Activated CD8-positive, alpha-beta memory T cell treated with anti-CD3 and anti-CD28 coated beads for 36 hours (primary cell): ENCODE measurements around the gene NXPH1. TPM values are rescaled to one million over a fixed set of nuclear protein-coding genes. Genes with fewer than 3 reads are reported as not detected.

Source experiments
- CTCF ChIA-PET: fragments of 350-600 bp; sonication (Branson Sonifier 250); formaldehyde crosslinking; loops from one replicate; lab custom pipeline; 2021; ENCODE audit warnings: antibody characterized with exemption; lab: Charles Lee
- POLR2A ChIA-PET: fragments of 350-600 bp; sonication (Branson Sonifier 250); formaldehyde crosslinking; loops from one replicate; lab custom pipeline; 2021; ENCODE audit warnings: antibody characterized with exemption; lab: Charles Lee
- total RNA-seq, 2 experiments: library from RNA; stranded (reverse); gene quantifications; one replicate each; pipeline ENCODE4 v1.2.3, GENCODE V29; 2021

NXPH1 gene
- total RNA-seq, 2 experiments from 2014 or later, result not detected

GRCh38 chr7:8491544-8492489 lies 58.4 kb downstream of the NXPH1 start:
- CTCF ChIA-PET, result no interaction called here

GRCh38 chr7:8499128-8499527 lies 65.7 kb downstream of the NXPH1 start:
- ChIA-PET CTCF (no interaction called here), POLR2A (no interaction called here)

More at GRCh38 chr7:8491544-8492489, 58.4 kb downstream of the NXPH1 start:
- POLR2A ChIA-PET, result no interaction called here

GRCh38 chr7:8500286-8500685 lies 66.9 kb downstream of the NXPH1 start:
- POLR2A ChIA-PET, result no interaction called here
- CTCF ChIA-PET, result no interaction called here

- POLR2A ChIA-PET, result no interaction called here
- CTCF ChIA-PET, result no interaction called here
Measured at GRCh38 chr7:8507566-8507965, 74.2 kb downstream of the NXPH1 start.

- CTCF ChIA-PET, result no interaction called here
- POLR2A ChIA-PET, result no interaction called here
Measured at GRCh38 chr7:8509621-8510020, 76.2 kb downstream of the NXPH1 start.

GRCh38 chr7:8511855-8512254 lies 78.4 kb downstream of the NXPH1 start:
- ChIA-PET CTCF (no interaction called here), POLR2A (no interaction called here)

- ChIA-PET POLR2A (no interaction called here), CTCF (no interaction called here)
Measured at GRCh38 chr7:8514781-8515519, 81.5 kb downstream of the NXPH1 start.

- POLR2A ChIA-PET, result no interaction called here
- CTCF ChIA-PET, result no interaction called here
Measured at GRCh38 chr7:8515640-8516185, 82.3 kb downstream of the NXPH1 start.

- ChIA-PET POLR2A (no interaction called here), CTCF (no interaction called here)
Measured at GRCh38 chr7:8516976-8517375, 83.6 kb downstream of the NXPH1 start.

- ChIA-PET POLR2A (no interaction called here), CTCF (no interaction called here)
Measured at GRCh38 chr7:8528311-8528710, 94.9 kb downstream of the NXPH1 start.

- POLR2A ChIA-PET, result no interaction called here
- CTCF ChIA-PET, result interaction anchor here (0.9 kb wide), 1 partner anchor 12 kb away, joined by 3 read pairs; no protein-coding TSS in a partner anchor
Measured at GRCh38 chr7:8531991-8532515, 98.6 kb downstream of the NXPH1 start.

- ChIA-PET CTCF (no interaction called here), POLR2A (no interaction called here)
Measured at GRCh38 chr7:8536431-8536830, 103.0 kb downstream of the NXPH1 start.

- ChIA-PET CTCF (no interaction called here), POLR2A (no interaction called here)
Measured at GRCh38 chr7:8549046-8549445, 115.6 kb downstream of the NXPH1 start.

GRCh38 chr7:8560501-8560900 lies 127.1 kb downstream of the NXPH1 start:
- POLR2A ChIA-PET, result no interaction called here
- CTCF ChIA-PET, result no interaction called here

- CTCF ChIA-PET, result no interaction called here
- POLR2A ChIA-PET, result no interaction called here
Measured at GRCh38 chr7:8561449-8561848, 128.0 kb downstream of the NXPH1 start.

GRCh38 chr7:8564281-8564680 lies 130.9 kb downstream of the NXPH1 start:
- CTCF ChIA-PET, result no interaction called here
- POLR2A ChIA-PET, result no interaction called here

GRCh38 chr7:8566016-8566415 lies 132.6 kb downstream of the NXPH1 start:
- ChIA-PET POLR2A (no interaction called here), CTCF (no interaction called here)

GRCh38 chr7:8567626-8568025 lies 134.2 kb downstream of the NXPH1 start:
- ChIA-PET POLR2A (no interaction called here), CTCF (no interaction called here)

GRCh38 chr7:8579661-8580194 lies 146.3 kb downstream of the NXPH1 start:
- ChIA-PET CTCF (no interaction called here), POLR2A (no interaction called here)

- ChIA-PET CTCF (interaction anchor here (1.0 kb wide), 1 partner anchor 10 kb away, joined by 3 read pairs; no protein-coding TSS in a partner anchor), POLR2A (no interaction called here)
Measured at GRCh38 chr7:8581842-8582241, 148.4 kb downstream of the NXPH1 start.
